Measurements from ENCODE around the gene RNASET2. TPM values are rescaled to one million over a fixed set of nuclear protein-coding genes. Genes with fewer than 3 reads are reported as not detected.

The RNASET2 gene
- total RNA-seq, 1 experiment from 2014 or later, result 10.3 TPM

DNA sequence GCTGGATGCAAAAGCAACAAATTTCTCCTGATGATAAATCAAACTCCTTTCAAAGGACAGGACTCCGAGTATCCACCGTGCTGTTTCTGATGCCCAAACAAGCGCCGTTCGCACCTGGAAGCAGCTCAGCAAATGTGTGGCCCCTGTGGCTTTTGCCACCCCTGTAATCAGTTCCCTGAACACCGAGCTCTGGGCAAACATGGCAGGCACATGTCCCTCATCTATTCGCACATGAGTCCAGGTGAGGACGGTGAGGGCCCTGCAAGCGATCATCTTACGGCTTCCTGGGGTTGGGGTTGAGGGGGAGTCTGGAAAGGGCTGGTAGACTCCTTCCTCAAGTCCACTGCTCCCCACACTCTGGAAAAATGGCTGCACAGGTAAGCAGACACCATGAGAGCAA lies 23.7 kb downstream of the RNASET2 start:
- ChIA-PET POLR2A (interaction anchor here (0.6 kb wide), 1 partner anchor 33 kb away, joined by 3 read pairs; no protein-coding TSS in a partner anchor), CTCF (interaction anchor here (0.7 to 0.8 kb wide), 2 partner anchors 33 to 411 kb away, joined by 3 read pairs; no protein-coding TSS in a partner anchor)
- Mint-ChIP-seq H3K4me3 (ENCODE audit: unreplicated experiment) (no peak overlapping the region), H3K4me1 (ENCODE audit: insufficient read depth, unreplicated experiment) (no peaks in the 10 kb centered on the region), H3K27me3 (ENCODE audit: insufficient read depth, unreplicated experiment) (no peaks in the 10 kb centered on the region), H3K9me3 (ENCODE audit: unreplicated experiment) (no peaks in the 10 kb centered on the region), H3K36me3 (ENCODE audit: insufficient read depth, unreplicated experiment) (peaks cover 8% of the 10 kb centered on the region), H3K27ac (ENCODE audit: low read depth, unreplicated experiment) (no peak overlapping the region)
- DNase-seq (ENCODE audit: unreplicated experiment), result no peak
- no TSS peak for BruUV-seq (replicated peaks)
- intact Hi-C loops (cut with micrococcal nuclease), result no loop called here
- TF ChIP-seq CTCF (IDR thresholded peaks at IDR 0.05; ENCODE audit: unreplicated experiment), result no peak

DNA sequence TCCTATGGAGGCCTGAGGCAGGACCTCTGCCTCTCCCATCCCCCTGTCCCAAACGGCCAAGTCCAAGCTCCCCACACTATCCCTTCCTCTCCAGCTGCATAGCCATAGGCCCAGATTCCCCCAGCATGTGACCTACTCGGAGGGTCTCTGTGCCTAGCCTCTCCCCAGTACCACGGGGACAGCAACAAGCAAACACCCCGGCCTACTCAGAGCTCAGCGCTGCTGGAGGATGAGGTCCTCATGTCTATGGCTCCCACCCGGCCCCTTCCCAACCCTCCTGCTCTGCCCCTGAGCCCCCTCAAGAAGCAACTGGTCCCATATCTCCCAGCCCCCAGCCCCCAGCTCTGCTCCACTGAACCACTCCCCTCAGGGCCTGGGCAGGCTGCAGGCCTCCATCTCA lies 24.2 kb downstream of the RNASET2 start:
- Mint-ChIP-seq H3K36me3 (ENCODE audit: insufficient read depth, unreplicated experiment) (peaks cover 8% of the 10 kb centered on the region), H3K9me3 (ENCODE audit: unreplicated experiment) (no peaks in the 10 kb centered on the region), H3K4me1 (ENCODE audit: insufficient read depth, unreplicated experiment) (no peaks in the 10 kb centered on the region), H3K27ac (ENCODE audit: low read depth, unreplicated experiment) (no peak overlapping the region), H3K27me3 (ENCODE audit: insufficient read depth, unreplicated experiment) (no peaks in the 10 kb centered on the region), H3K4me3 (ENCODE audit: unreplicated experiment) (no peak overlapping the region)
- no peak for TF ChIP-seq CTCF (IDR thresholded peaks at IDR 0.05; ENCODE audit: unreplicated experiment)
- intact Hi-C loops (cut with micrococcal nuclease), result no loop called here
- no peak for DNase-seq (ENCODE audit: unreplicated experiment)
- CTCF ChIA-PET, result interaction anchor here (0.7 kb wide), 1 partner anchor 34 kb away, joined by 3 read pairs; no protein-coding TSS in a partner anchor
- BruUV-seq (replicated peaks), result no TSS peak
- POLR2A ChIA-PET, result interaction anchor here (0.6 kb wide), 1 partner anchor 33 kb away, joined by 3 read pairs; no protein-coding TSS in a partner anchor

GRCh38 chr6:166931426-166931970 lies 24.9 kb downstream of the RNASET2 start:
- H3K27ac Mint-ChIP-seq (ENCODE audit: low read depth, unreplicated experiment), result no peak overlapping the region
- no peaks in the 10 kb centered on the region for H3K9me3 Mint-ChIP-seq (ENCODE audit: unreplicated experiment)
- TF ChIP-seq CTCF (IDR thresholded peaks at IDR 0.05; ENCODE audit: unreplicated experiment), result no peak
- H3K27me3 Mint-ChIP-seq (ENCODE audit: insufficient read depth, unreplicated experiment), result no peaks in the 10 kb centered on the region
- H3K36me3 Mint-ChIP-seq (ENCODE audit: insufficient read depth, unreplicated experiment), result peaks cover 8% of the 10 kb centered on the region
- ChIA-PET POLR2A (no interaction called here), CTCF (interaction anchor here (0.6 kb wide), 1 partner anchor 160 kb away, joined by 3 read pairs; no protein-coding TSS in a partner anchor)
- no TSS peak for BruUV-seq (replicated peaks)
- no peak for DNase-seq (ENCODE audit: unreplicated experiment)
- H3K4me3 Mint-ChIP-seq (ENCODE audit: unreplicated experiment), result no peak overlapping the region
- intact Hi-C loops (cut with micrococcal nuclease), result no loop called here
- H3K4me1 Mint-ChIP-seq (ENCODE audit: insufficient read depth, unreplicated experiment), result no peaks in the 10 kb centered on the region

- POLR2A ChIA-PET, result no interaction called here
- no peaks in the 10 kb centered on the region for H3K27me3 Mint-ChIP-seq (ENCODE audit: insufficient read depth, unreplicated experiment)
- H3K9me3 Mint-ChIP-seq (ENCODE audit: unreplicated experiment), result no peaks in the 10 kb centered on the region
- H3K4me3 Mint-ChIP-seq (ENCODE audit: unreplicated experiment), result no peak overlapping the region
- H3K4me1 Mint-ChIP-seq (ENCODE audit: insufficient read depth, unreplicated experiment), result no peaks in the 10 kb centered on the region
- CTCF ChIA-PET, result no interaction called here
- intact Hi-C loops (cut with micrococcal nuclease), result no loop called here
- no TSS peak for BruUV-seq (replicated peaks)
- no peak for TF ChIP-seq CTCF (IDR thresholded peaks at IDR 0.05; ENCODE audit: unreplicated experiment)
- no peak overlapping the region for H3K27ac Mint-ChIP-seq (ENCODE audit: low read depth, unreplicated experiment)
- no peak for DNase-seq (ENCODE audit: unreplicated experiment)
- peaks cover 13% of the 10 kb centered on the region for H3K36me3 Mint-ChIP-seq (ENCODE audit: insufficient read depth, unreplicated experiment)
Measured at GRCh38 chr6:166930354-166930891, 25.9 kb downstream of the RNASET2 start.

All from MCF 10A (cell line).